ENCODE results near the gene LYPD6.

DNA sequence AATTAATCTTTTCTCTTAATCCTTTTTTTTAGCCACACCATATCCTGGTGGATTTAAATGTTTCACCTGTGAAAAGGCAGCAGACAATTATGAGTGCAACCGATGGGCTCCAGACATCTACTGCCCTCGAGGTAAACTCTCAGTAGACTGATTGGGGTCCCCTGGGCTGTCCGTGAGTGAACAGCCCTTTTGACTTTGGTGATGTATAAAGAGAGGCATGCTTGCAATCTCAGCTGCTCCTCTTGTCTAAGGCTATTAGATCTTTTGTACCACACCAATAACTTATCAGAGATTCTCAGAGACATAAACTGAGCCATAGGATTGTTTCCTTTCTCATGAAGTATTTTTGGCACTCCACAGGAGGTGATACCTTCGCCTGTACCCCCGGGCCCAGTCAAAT is 118.6 kb downstream of the LYPD6 start:
- TF ChIP-seq CTCF (conservative IDR thresholded peaks at IDR 0.05; ENCODE audit: low read length) (no peak), EZH2phosphoT487 (IDR thresholded peaks at IDR 0.05; ENCODE audit: borderline replicate concordance, low read depth, low read length) (no peak)

Data from OCI-LY7 (cell line).